Activated naive CD8-positive, alpha-beta T cell treated with anti-CD3 and anti-CD28 coated beads, Interleukin-2, amount 50 U/mL, for 24 hours (primary cell): ENCODE measurements around the gene AGRN.
"Not testable (repeated sequence)": the region's sequence is repeated elsewhere in the genome, so short reads cannot be mapped to it uniquely, and the experiment has no call there.

ENCODE experiments used
- ATAC-seq: fragments of 150-1000 bp; cut with Tn5 transposase; one replicate; pipeline ENCODE4 v1.10.0; 2021
- DNase-seq: peaks from one replicate; pipeline ENCODE4 v3.0.0; 2021
- H3K27ac Mint-ChIP-seq: one replicate; pipeline ENCODE4 v1.8.0; 2021; ENCODE audit warnings: mild to moderate bottlenecking, mixed read lengths
- H3K27me3 Mint-ChIP-seq: one replicate; pipeline ENCODE4 v1.8.0; 2021; ENCODE audit warnings: mixed read lengths
- H3K36me3 Mint-ChIP-seq: one replicate; pipeline ENCODE4 v1.8.0; 2021; ENCODE audit warnings: low read depth, mixed read lengths
- H3K4me1 Mint-ChIP-seq: one replicate; pipeline ENCODE4 v1.8.0; 2021; ENCODE audit warnings: mixed read lengths
- H3K4me3 Mint-ChIP-seq: one replicate; pipeline ENCODE4 v1.8.0; 2021; ENCODE audit warnings: mild to moderate bottlenecking, moderate library complexity, mixed read lengths
- H3K9me3 Mint-ChIP-seq: one replicate; pipeline ENCODE4 v1.8.0; 2021; ENCODE audit warnings: mixed read lengths

AGRN gene

GRCh38 chr1:1019122-1019999, 559 bp upstream of the AGRN start:
- peak overlapping the region; percentile 42 for H3K4me3 Mint-ChIP-seq
- no peaks in the 10 kb centered on the region for H3K9me3 Mint-ChIP-seq
- ATAC-seq (peak; percentile 73), DNase-seq (peak; percentile 85)
- H3K27me3 Mint-ChIP-seq, result no peaks in the 10 kb centered on the region
- H3K36me3 Mint-ChIP-seq, result peaks cover 2% of the 10 kb centered on the region
- H3K27ac Mint-ChIP-seq, result no peak overlapping the region
- peaks cover 22% of the 10 kb centered on the region for H3K4me1 Mint-ChIP-seq

DNA sequence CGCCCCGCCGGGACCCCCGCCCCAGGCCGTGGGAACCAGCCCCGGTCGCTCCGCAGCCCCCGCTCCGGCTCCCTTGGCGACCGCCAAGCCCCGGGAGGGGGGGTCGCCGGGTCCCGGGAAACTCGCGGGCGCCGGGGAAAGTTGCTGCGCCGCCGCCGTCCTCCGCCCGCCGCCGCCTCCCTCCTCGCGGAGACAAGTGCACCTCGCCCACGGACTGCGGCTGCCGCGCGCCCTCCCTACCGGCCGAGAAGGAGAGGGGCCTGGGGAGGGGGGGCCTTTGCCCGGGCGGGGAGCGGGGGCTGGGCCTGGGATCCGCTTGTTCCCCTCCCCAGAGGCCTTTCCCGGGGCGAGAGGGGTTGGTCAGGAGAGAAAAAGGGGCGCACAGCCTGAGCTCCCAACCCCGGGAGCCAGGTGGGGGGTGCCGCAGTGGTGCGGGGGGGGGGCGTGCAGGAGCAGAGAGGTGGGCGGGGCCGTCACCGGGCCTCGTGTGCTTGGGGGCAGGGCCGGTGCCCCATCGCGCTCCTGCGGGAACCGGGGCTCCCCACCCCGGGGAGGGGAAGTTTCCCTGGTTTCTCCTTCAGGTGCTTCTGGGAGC, 592 bp downstream of the AGRN start:
- peaks cover 12% of the 10 kb centered on the region for H3K4me1 Mint-ChIP-seq
- no peak overlapping the region for H3K27ac Mint-ChIP-seq
- H3K36me3 Mint-ChIP-seq, result peaks cover 2% of the 10 kb centered on the region
- no peak overlapping the region for H3K4me3 Mint-ChIP-seq
- no peaks in the 10 kb centered on the region for H3K27me3 Mint-ChIP-seq
- no peaks in the 10 kb centered on the region for H3K9me3 Mint-ChIP-seq
- ATAC-seq (no peak), DNase-seq (peak; percentile 53)

- H3K9me3 Mint-ChIP-seq, result no peaks in the 10 kb centered on the region
- ATAC-seq (no peak), DNase-seq (no peak)
- no peak overlapping the region for H3K4me3 Mint-ChIP-seq
- no peak overlapping the region for H3K27ac Mint-ChIP-seq
- H3K27me3 Mint-ChIP-seq, result no peaks in the 10 kb centered on the region
- H3K4me1 Mint-ChIP-seq, result peaks cover 12% of the 10 kb centered on the region
- peaks cover 2% of the 10 kb centered on the region for H3K36me3 Mint-ChIP-seq
Measured at GRCh38 chr1:1021010-1021919, 1.3 kb downstream of the AGRN start.

DNA sequence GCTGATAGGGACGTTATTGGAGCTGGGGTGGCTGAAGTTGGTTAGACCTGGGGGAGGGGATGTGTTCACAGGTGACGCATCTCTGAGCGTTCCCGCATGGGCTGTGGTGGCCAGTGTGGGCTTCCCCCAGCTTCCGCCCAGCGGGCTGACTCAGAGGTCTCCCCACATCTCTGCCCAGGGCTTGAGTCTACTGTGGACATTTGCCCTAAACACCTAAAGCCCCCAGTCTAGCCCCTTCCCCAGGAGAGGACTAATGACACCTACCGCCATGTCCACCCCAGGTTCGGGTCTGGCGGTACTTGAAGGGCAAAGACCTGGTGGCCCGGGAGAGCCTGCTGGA, 2.0 kb downstream of the AGRN start:
- H3K27ac Mint-ChIP-seq, result no peak overlapping the region
- H3K36me3 Mint-ChIP-seq, result peaks cover 2% of the 10 kb centered on the region
- H3K4me3 Mint-ChIP-seq, result no peak overlapping the region
- H3K9me3 Mint-ChIP-seq, result no peaks in the 10 kb centered on the region
- no peaks in the 10 kb centered on the region for H3K27me3 Mint-ChIP-seq
- H3K4me1 Mint-ChIP-seq, result peaks cover 12% of the 10 kb centered on the region
- DNase-seq (no peak), ATAC-seq (no peak)

DNA sequence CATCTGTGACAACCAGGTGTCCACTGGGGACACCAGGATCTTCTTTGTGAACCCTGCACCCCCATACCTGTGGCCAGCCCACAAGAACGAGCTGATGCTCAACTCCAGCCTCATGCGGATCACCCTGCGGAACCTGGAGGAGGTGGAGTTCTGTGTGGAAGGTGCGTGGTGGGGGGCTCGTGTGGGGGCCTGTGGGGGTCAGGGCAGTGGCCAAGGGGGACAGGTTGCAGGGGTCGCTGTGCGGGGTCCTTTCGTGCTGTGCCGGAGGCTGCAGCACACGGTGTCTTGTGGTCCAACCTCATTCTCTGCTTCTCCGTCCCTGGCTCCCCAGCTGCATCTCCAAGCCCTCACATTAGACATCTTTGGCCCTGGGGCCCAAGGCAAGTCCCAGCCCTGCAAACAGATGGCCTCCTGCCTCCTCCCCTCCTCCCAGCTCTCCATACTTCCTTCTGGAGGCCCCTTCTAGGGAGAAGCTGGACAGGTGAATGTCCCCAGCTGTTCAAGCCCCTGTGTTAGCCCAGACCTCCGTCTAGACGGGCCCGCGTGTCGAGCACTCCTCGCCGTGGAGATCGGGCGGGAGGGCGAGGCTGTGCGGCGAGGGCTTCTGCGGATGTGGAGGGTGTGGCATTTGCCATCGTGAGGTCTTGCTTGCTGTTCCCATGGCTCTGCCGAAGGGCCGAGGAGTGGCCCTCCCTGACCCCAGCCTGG, 2.5 kb downstream of the AGRN start:
- no peaks in the 10 kb centered on the region for H3K9me3 Mint-ChIP-seq
- H3K36me3 Mint-ChIP-seq, result no peaks in the 10 kb centered on the region
- H3K27ac Mint-ChIP-seq, result no peak overlapping the region
- H3K4me3 Mint-ChIP-seq, result no peak overlapping the region
- H3K27me3 Mint-ChIP-seq, result peaks cover 1% of the 10 kb centered on the region
- DNase-seq (no peak), ATAC-seq (no peak)
- peaks cover 8% of the 10 kb centered on the region for H3K4me1 Mint-ChIP-seq

- H3K9me3 Mint-ChIP-seq, result no peaks in the 10 kb centered on the region
- ATAC-seq (no peak), DNase-seq (no peak)
- no peak overlapping the region for H3K4me3 Mint-ChIP-seq
- peaks cover 8% of the 10 kb centered on the region for H3K4me1 Mint-ChIP-seq
- H3K27ac Mint-ChIP-seq, result no peak overlapping the region
- peaks cover 1% of the 10 kb centered on the region for H3K27me3 Mint-ChIP-seq
- H3K36me3 Mint-ChIP-seq, result no peaks in the 10 kb centered on the region
Measured at GRCh38 chr1:1023700-1024099, 3.8 kb downstream of the AGRN start.

DNA sequence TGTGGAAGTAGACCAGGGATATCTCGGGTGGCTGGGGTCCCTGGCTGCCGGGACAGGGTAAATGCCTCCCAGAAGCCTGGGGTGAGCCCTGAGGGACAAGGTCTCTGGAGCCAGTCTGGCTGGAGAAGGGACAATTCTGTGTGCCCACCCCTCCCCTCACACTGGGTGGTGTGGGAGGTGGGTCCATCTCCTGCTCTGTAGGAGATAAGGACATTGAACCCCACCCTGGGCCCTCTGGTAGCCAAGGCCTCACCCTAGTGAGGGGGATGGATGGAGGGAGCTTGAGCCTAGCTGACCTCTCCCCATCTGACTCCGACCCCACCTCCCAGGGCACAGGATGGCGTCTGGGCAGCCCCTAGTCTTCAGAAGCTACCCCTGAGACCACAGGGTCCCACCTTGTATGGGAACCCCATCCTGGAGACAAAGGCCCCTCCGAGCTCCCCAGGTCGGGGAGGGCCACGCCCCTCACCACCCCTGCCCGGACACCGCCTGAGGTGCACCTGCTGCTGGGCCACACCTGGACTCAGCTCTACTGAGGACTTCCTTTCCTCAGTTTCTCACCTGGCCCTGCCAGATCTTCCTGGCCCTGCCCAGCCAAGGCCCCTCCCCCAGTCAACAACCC, 4.3 kb downstream of the AGRN start:
- Mint-ChIP-seq H3K9me3 (no peaks in the 10 kb centered on the region), H3K4me1 (peaks cover 6% of the 10 kb centered on the region), H3K36me3 (no peaks in the 10 kb centered on the region), H3K27me3 (peaks cover 1% of the 10 kb centered on the region), H3K4me3 (no peak overlapping the region), H3K27ac (no peak overlapping the region)
- DNase-seq (no peak), ATAC-seq (no peak)

- Mint-ChIP-seq H3K27ac (no peak overlapping the region), H3K9me3 (no peaks in the 10 kb centered on the region), H3K27me3 (peaks cover 1% of the 10 kb centered on the region), H3K4me3 (no peak overlapping the region), H3K4me1 (peaks cover 6% of the 10 kb centered on the region), H3K36me3 (no peaks in the 10 kb centered on the region)
- DNase-seq (no peak), ATAC-seq (no peak)
Measured at GRCh38 chr1:1024771-1025699, 5.1 kb downstream of the AGRN start.

GRCh38 chr1:1025730-1026129, 5.8 kb downstream of the AGRN start:
- no peaks in the 10 kb centered on the region for H3K36me3 Mint-ChIP-seq
- H3K4me3 Mint-ChIP-seq, result no peak overlapping the region
- H3K9me3 Mint-ChIP-seq, result no peaks in the 10 kb centered on the region
- ATAC-seq, result no peak
- no peak overlapping the region for H3K27ac Mint-ChIP-seq
- peaks cover 1% of the 10 kb centered on the region for H3K27me3 Mint-ChIP-seq
- no peak for DNase-seq
- peaks cover 6% of the 10 kb centered on the region for H3K4me1 Mint-ChIP-seq

DNA sequence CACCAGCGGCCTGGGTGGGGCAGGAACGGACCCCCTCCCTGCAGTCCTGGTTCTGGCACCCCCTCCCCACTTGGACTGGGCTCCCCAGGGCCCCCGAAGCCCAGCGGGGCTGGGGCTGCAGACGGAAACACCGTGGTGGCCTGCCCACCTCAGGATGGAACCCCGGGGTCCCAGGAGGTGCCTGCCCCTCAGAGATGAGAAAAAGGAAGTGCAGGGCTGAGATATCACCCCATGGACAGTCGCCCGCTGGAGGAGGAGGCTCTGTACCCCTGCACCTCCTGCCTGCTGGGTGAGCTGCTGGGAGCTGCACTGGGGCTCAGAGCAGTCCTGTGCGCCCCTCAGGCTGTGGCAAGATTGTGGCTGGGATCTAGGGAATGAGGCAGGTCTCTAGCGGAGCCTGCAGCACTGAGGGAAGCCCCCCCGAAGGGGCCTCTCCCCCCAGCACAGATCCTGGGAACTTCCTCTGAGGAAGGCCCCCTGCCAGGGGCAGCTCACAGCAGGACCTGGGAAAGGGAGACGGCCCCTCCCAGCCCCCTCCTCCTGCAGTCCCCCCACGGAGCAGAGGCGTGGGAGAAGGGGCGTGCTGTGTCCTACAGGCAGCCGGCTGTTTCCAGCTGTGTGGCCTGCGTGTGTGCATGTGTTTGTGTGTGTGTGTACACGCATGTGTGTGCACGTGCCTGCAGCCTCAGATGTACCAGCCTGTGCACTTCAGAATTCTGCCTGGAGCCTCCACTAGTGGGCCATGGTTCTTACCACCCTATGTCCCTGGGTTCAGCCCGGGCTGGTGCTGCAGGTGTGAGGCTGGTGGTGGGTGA, 6.9 kb downstream of the AGRN start:
- ATAC-seq, result no peak

GRCh38 chr1:1027791-1028190, 7.9 kb downstream of the AGRN start:
- H3K27ac Mint-ChIP-seq, result no peak overlapping the region
- DNase-seq (no peak), ATAC-seq (no peak)
- H3K36me3 Mint-ChIP-seq, result no peaks in the 10 kb centered on the region
- no peak overlapping the region for H3K4me3 Mint-ChIP-seq
- no peaks in the 10 kb centered on the region for H3K9me3 Mint-ChIP-seq
- H3K27me3 Mint-ChIP-seq, result peaks cover 4% of the 10 kb centered on the region
- H3K4me1 Mint-ChIP-seq, result peaks cover 7% of the 10 kb centered on the region

More for the DNA sequence above, 6.9 kb downstream of the AGRN start:
- no peak for DNase-seq
- no peak overlapping the region for H3K4me3 Mint-ChIP-seq
- H3K27ac Mint-ChIP-seq, result no peak overlapping the region
- no peaks in the 10 kb centered on the region for H3K36me3 Mint-ChIP-seq
- H3K27me3 Mint-ChIP-seq, result peaks cover 1% of the 10 kb centered on the region
- H3K4me1 Mint-ChIP-seq, result peaks cover 4% of the 10 kb centered on the region
- no peaks in the 10 kb centered on the region for H3K9me3 Mint-ChIP-seq

- H3K27ac Mint-ChIP-seq, ATAC-seq, H3K36me3 Mint-ChIP-seq, DNase-seq, H3K4me3 Mint-ChIP-seq, H3K9me3 Mint-ChIP-seq, H3K27me3 Mint-ChIP-seq, H3K4me1 Mint-ChIP-seq: not testable (repeated sequence)
Measured at GRCh38 chr1:1030867-1031658, 11.1 kb downstream of the AGRN start.
